ENCODE results near the gene NUP210.

The NUP210 gene

GRCh38 chr3:13289771-13290285 is 130.3 kb downstream of the NUP210 start:
- DNase-seq (ENCODE audit: low read depth in 2 of 2) = no peak

- DNase-seq (ENCODE audit: low read depth in 2 of 2) = no peak
Measured at GRCh38 chr3:13288732-13289718, 131.1 kb downstream of the NUP210 start.

GRCh38 chr3:13287833-13288232 is 132.3 kb downstream of the NUP210 start:
- DNase-seq (ENCODE audit: low read depth in 2 of 2) = no peak

GRCh38 chr3:13286873-13287272 is 133.2 kb downstream of the NUP210 start:
- DNase-seq (ENCODE audit: low read depth in 2 of 2) = no peak

- no peak for DNase-seq (ENCODE audit: low read depth in 2 of 2)
Measured at GRCh38 chr3:13285007-13285567, 135.0 kb downstream of the NUP210 start.

GRCh38 chr3:13283877-13284264 is 136.3 kb downstream of the NUP210 start:
- DNase-seq (ENCODE audit: low read depth in 2 of 2) = no peak

- DNase-seq (ENCODE audit: low read depth in 2 of 2) = no peak
Measured at GRCh38 chr3:13282986-13283876, 136.9 kb downstream of the NUP210 start.

- DNase-seq (ENCODE audit: low read depth in 2 of 2) = no peak
Measured at GRCh38 chr3:13282358-13282985, 137.7 kb downstream of the NUP210 start.

GRCh38 chr3:13281507-13282357 is 138.4 kb downstream of the NUP210 start:
- DNase-seq (ENCODE audit: low read depth in 2 of 2) = no peak

GRCh38 chr3:13280811-13281506 is 139.2 kb downstream of the NUP210 start:
- DNase-seq (ENCODE audit: low read depth in 2 of 2) = no peak

GRCh38 chr3:13280122-13280790 is 139.9 kb downstream of the NUP210 start:
- no peak for DNase-seq (ENCODE audit: low read depth in 2 of 2)

- DNase-seq (ENCODE audit: low read depth in 2 of 2) = no peak
Measured at GRCh38 chr3:13279532-13279910, 140.6 kb downstream of the NUP210 start.

- no peak for DNase-seq (ENCODE audit: low read depth in 2 of 2)
Measured at GRCh38 chr3:13278783-13279531, 141.2 kb downstream of the NUP210 start.

- DNase-seq (ENCODE audit: low read depth in 2 of 2) = no peak
Measured at GRCh38 chr3:13277860-13278531, 142.1 kb downstream of the NUP210 start.

GRCh38 chr3:13277196-13277813 is 142.8 kb downstream of the NUP210 start:
- DNase-seq (ENCODE audit: low read depth in 2 of 2) = no peak

GRCh38 chr3:13276438-13277195 is 143.5 kb downstream of the NUP210 start:
- DNase-seq (ENCODE audit: low read depth in 2 of 2) = no peak

Measured in activated CD4-positive, alpha-beta T cell treated with anti-CD3 and anti-CD28 coated beads for 24 hours (primary cell).